ENCODE measurements around the gene SAE1.
"Not testable (repeated sequence)": the region's sequence is repeated elsewhere in the genome, so short reads cannot be mapped to it uniquely, and the experiment has no call there.

Gene SAE1

DNA sequence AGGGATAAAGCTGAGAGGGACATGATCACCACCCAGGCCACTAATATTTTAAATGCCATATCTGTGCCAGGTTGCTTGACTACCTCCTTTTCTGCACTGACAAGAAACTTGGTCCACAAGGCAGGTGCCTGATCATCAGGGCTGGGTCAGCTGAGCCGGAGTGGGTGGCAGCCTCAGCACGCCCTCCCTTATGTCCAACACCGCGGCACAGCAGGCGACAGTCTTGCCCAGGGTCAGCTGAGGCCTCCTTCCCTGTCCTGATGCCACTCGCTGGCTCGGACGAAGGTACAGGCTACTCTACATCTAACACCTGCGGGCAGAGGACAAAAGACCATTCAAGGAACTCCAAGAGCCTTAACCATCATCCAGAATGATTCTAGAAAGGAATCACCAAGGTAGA is 33.9 kb upstream of the SAE1 start:
- Histone ChIP-seq H3K4me3 (ENCODE audit: low read length) (peak overlapping the region; percentile 10), H3K36me3 (ENCODE audit: control insufficient read depth, insufficient read depth, low read length) (peaks cover 10% of the 10 kb centered on the region), H3K9ac (ENCODE audit: low read length) (peak overlapping the region; percentile 68), H3K4me1 (ENCODE audit: control insufficient read depth, insufficient read depth, low read length) (peaks cover 72% of the 10 kb centered on the region), H3K9me3 (ENCODE audit: control insufficient read depth, low read length) (no peaks in the 10 kb centered on the region), H3K27me3 (ENCODE audit: control insufficient read depth, insufficient read depth, low read length) (no peaks in the 10 kb centered on the region)

DNA sequence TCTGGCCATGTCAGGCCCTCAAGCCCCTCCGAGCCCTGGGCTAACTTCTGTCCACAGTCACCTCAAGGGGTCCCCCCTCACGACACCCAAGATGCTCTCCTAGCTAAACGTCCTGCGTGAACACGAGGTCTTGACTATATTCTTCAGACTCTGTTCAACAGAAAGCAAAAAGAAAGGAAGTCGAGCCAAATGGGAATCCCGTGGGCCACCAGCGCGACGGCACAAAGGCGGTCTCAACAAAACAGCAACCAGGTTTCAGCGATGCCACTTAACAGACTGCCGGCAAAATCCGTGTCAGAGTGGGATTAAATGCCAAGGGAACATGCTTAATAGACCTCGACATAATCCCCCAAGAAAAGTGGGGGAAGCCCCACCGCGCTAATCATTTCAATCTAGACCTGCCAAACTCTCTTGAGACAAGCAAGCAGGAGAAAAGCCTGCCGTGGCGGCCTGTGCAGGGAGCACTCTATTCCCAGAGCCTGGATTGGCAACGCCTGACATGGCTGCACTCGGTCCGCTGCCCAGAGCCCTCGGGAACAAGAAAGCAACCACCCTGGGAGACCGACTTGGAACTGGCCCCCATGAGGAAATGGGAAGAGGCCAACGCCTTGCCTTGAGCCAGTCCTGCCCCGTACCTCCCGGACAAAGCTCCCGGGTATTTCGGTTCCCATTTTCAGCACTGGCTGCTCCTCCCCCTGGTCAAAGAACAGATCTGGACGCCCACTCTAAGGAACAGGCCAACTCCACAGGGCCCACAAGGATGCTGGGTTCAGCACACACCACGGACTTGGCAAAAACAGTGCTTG is 33.0 kb upstream of the SAE1 start:
- Histone ChIP-seq H3K9ac (ENCODE audit: low read length) (peak overlapping the region; percentile 68), H3K36me3 (ENCODE audit: control insufficient read depth, insufficient read depth, low read length) (peaks cover 10% of the 10 kb centered on the region), H3K27me3 (ENCODE audit: control insufficient read depth, insufficient read depth, low read length) (no peaks in the 10 kb centered on the region), H3K9me3 (ENCODE audit: control insufficient read depth, low read length) (no peaks in the 10 kb centered on the region), H3K4me1 (ENCODE audit: control insufficient read depth, insufficient read depth, low read length) (peaks cover 72% of the 10 kb centered on the region), H3K4me3 (ENCODE audit: low read length) (no peak overlapping the region)

GRCh38 chr19:47098608-47099007 is 32.0 kb upstream of the SAE1 start:
- H3K4me1 ChIP-seq (ENCODE audit: control insufficient read depth, insufficient read depth, low read length), result peaks cover 68% of the 10 kb centered on the region
- no peaks in the 10 kb centered on the region for H3K27me3 ChIP-seq (ENCODE audit: control insufficient read depth, insufficient read depth, low read length)
- peaks cover 10% of the 10 kb centered on the region for H3K36me3 ChIP-seq (ENCODE audit: control insufficient read depth, insufficient read depth, low read length)
- no peaks in the 10 kb centered on the region for H3K9me3 ChIP-seq (ENCODE audit: control insufficient read depth, low read length)
- no peak overlapping the region for H3K4me3 ChIP-seq (ENCODE audit: low read length)
- H3K9ac ChIP-seq (ENCODE audit: low read length), result no peak overlapping the region

DNA sequence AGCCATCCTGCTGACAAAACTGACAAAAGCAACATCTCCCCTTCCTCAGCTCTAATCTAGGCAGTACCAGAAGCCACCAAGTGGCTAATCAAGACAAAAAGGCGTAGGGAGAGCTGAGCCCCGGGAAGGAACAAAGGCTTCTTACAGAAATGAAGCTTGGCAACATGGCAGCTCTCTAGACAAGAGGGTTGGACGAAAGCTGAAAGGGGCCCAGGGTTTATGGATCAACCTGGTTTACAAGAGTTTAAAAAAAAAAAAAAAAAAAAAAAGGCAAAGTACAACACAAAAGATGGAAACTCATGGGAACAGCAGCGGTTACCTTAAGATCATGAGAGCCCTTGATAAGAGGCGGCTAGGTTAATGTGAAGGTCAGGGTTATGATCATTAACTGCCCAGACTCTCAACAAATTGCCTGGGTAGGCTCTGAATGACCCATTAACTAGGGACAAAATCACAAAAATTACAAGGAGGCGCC is 31.0 kb upstream of the SAE1 start:
- Histone ChIP-seq H3K4me1 (ENCODE audit: control insufficient read depth, insufficient read depth, low read length) (peaks cover 58% of the 10 kb centered on the region), H3K4me3 (ENCODE audit: low read length) (no peak overlapping the region), H3K27me3 (ENCODE audit: control insufficient read depth, insufficient read depth, low read length) (no peaks in the 10 kb centered on the region), H3K36me3 (ENCODE audit: control insufficient read depth, insufficient read depth, low read length) (peaks cover 1% of the 10 kb centered on the region), H3K9me3 (ENCODE audit: control insufficient read depth, low read length) (no peaks in the 10 kb centered on the region), H3K9ac (ENCODE audit: low read length) (peak overlapping the region; percentile 19)

GRCh38 chr19:47100290-47100689 is 30.3 kb upstream of the SAE1 start:
- Histone ChIP-seq H3K9ac (ENCODE audit: low read length) (no peak overlapping the region), H3K9me3 (ENCODE audit: control insufficient read depth, low read length) (no peaks in the 10 kb centered on the region), H3K4me1 (ENCODE audit: control insufficient read depth, insufficient read depth, low read length) (peaks cover 57% of the 10 kb centered on the region), H3K27me3 (ENCODE audit: control insufficient read depth, insufficient read depth, low read length) (no peaks in the 10 kb centered on the region), H3K36me3 (ENCODE audit: control insufficient read depth, insufficient read depth, low read length) (no peaks in the 10 kb centered on the region), H3K4me3 (ENCODE audit: low read length) (no peak overlapping the region)

DNA sequence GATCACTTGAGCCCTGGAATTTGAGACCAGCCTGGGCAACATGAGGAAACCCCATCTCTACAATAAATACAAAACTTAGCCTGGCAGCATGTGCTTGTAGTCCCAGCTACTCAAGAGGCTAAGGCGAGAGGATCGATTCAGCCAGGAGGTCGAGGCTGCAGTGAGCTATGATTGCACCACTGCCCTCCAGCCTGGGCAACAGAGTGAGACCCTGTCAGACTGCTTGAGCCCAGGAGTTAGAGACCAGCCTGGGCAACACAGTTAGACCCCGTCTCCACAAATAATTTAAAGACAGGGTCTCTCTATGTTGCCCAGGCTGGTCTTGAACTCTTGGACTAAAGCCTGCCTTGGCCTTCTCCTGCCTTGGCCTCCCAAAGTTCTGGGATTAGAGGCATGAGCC is 29.5 kb upstream of the SAE1 start:
- H3K27me3 ChIP-seq (ENCODE audit: control insufficient read depth, insufficient read depth, low read length); H3K36me3 ChIP-seq (ENCODE audit: control insufficient read depth, insufficient read depth, low read length); H3K9me3 ChIP-seq (ENCODE audit: control insufficient read depth, low read length); H3K4me3 ChIP-seq (ENCODE audit: low read length); H3K9ac ChIP-seq (ENCODE audit: low read length): not testable (repeated sequence)
- H3K4me1 ChIP-seq (ENCODE audit: control insufficient read depth, insufficient read depth, low read length), result peaks cover 57% of the 10 kb centered on the region

DNA sequence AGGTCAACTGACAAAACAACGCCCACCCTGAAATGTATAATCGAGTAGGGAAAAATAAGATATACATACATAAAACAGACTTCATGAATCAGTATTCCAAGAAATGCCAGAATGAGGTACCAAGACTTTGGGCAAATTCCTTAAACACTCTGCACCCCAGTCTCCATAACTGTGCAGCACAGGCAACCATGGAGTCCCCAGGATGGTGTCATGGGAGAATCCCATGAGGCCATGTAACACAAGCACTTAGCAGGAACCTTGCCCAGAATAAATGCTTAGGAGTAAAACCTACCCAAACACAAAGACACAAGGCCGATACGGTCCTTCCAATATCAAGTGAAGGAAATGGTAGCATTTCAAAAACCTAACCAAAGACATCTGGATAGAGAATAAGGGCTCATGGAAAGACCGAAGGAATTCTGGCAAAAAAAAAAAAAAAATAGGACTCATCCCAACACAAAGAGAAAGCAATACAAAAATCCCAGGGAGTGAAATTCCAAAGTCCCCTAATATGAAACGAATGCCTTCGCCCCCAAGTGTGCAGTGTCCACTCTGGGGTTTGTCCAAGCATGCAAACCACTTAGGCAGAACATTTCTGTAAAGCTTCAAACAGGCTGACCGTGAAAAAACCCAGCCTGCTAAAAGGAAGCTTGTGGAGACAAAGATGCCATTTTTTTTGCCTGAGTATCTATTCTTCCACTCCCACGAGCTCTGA is 28.1 kb upstream of the SAE1 start:
- peaks cover 57% of the 10 kb centered on the region for H3K4me1 ChIP-seq (ENCODE audit: control insufficient read depth, insufficient read depth, low read length)

GRCh38 chr19:47104680-47105079 is 26.0 kb upstream of the SAE1 start:
- H3K9me3 ChIP-seq (ENCODE audit: control insufficient read depth, low read length), result no peaks in the 10 kb centered on the region
- no peaks in the 10 kb centered on the region for H3K36me3 ChIP-seq (ENCODE audit: control insufficient read depth, insufficient read depth, low read length)
- no peak overlapping the region for H3K9ac ChIP-seq (ENCODE audit: low read length)
- H3K27me3 ChIP-seq (ENCODE audit: control insufficient read depth, insufficient read depth, low read length), result no peaks in the 10 kb centered on the region
- peaks cover 52% of the 10 kb centered on the region for H3K4me1 ChIP-seq (ENCODE audit: control insufficient read depth, insufficient read depth, low read length)
- H3K4me3 ChIP-seq (ENCODE audit: low read length), result no peak overlapping the region

More for the DNA sequence above, 28.1 kb upstream of the SAE1 start:
- no peaks in the 10 kb centered on the region for H3K9me3 ChIP-seq (ENCODE audit: control insufficient read depth, low read length)
- H3K36me3 ChIP-seq (ENCODE audit: control insufficient read depth, insufficient read depth, low read length), result no peaks in the 10 kb centered on the region
- H3K9ac ChIP-seq (ENCODE audit: low read length), result no peak overlapping the region
- no peaks in the 10 kb centered on the region for H3K27me3 ChIP-seq (ENCODE audit: control insufficient read depth, insufficient read depth, low read length)
- no peak overlapping the region for H3K4me3 ChIP-seq (ENCODE audit: low read length)

DNA sequence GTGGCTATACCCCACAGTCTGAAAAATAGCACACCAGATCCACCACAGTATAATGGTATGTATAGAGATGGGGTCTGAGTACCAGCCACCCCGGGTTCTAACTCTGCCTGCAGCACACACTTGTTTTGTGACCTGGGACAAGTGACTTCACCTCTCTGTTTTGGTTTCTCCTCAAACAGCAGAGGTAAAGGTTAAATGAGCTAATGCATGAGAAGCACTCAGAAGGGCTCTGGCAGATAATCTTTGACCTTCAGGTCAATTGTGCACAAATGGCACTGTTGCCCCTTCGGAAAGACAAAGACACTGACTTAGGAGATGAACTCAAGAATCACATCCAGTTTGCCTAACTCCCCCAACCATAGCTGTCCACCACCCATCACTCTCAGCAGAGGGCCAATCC is 24.8 kb upstream of the SAE1 start:
- Histone ChIP-seq H3K4me1 (ENCODE audit: control insufficient read depth, insufficient read depth, low read length) (peaks cover 49% of the 10 kb centered on the region), H3K27me3 (ENCODE audit: control insufficient read depth, insufficient read depth, low read length) (no peaks in the 10 kb centered on the region), H3K9me3 (ENCODE audit: control insufficient read depth, low read length) (no peaks in the 10 kb centered on the region), H3K4me3 (ENCODE audit: low read length) (no peak overlapping the region), H3K36me3 (ENCODE audit: control insufficient read depth, insufficient read depth, low read length) (peaks cover 5% of the 10 kb centered on the region), H3K9ac (ENCODE audit: low read length) (no peak overlapping the region)

- Histone ChIP-seq H3K27me3 (ENCODE audit: control insufficient read depth, insufficient read depth, low read length) (no peaks in the 10 kb centered on the region), H3K36me3 (ENCODE audit: control insufficient read depth, insufficient read depth, low read length) (peaks cover 5% of the 10 kb centered on the region), H3K9me3 (ENCODE audit: control insufficient read depth, low read length) (no peaks in the 10 kb centered on the region), H3K9ac (ENCODE audit: low read length) (peak overlapping the region; percentile 42), H3K4me1 (ENCODE audit: control insufficient read depth, insufficient read depth, low read length) (peaks cover 49% of the 10 kb centered on the region), H3K4me3 (ENCODE audit: low read length) (no peak overlapping the region)
Measured at GRCh38 chr19:47106821-47107201, 23.8 kb upstream of the SAE1 start.

GRCh38 chr19:47107202-47107952 is 23.3 kb upstream of the SAE1 start:
- Histone ChIP-seq H3K9ac (ENCODE audit: low read length) (peak overlapping the region; percentile 42), H3K4me1 (ENCODE audit: control insufficient read depth, insufficient read depth, low read length) (peaks cover 49% of the 10 kb centered on the region), H3K27me3 (ENCODE audit: control insufficient read depth, insufficient read depth, low read length) (no peaks in the 10 kb centered on the region), H3K4me3 (ENCODE audit: low read length) (no peak overlapping the region), H3K36me3 (ENCODE audit: control insufficient read depth, insufficient read depth, low read length) (peaks cover 5% of the 10 kb centered on the region), H3K9me3 (ENCODE audit: control insufficient read depth, low read length) (no peaks in the 10 kb centered on the region)
